Naive thymus-derived CD8-positive, alpha-beta T cell (primary cell): ENCODE results near the gene PCED1B. TPM values are rescaled to one million over a fixed set of nuclear protein-coding genes. Genes with fewer than 3 reads are reported as not detected.
"Not testable (repeated sequence)": the region's sequence is repeated elsewhere in the genome, so short reads cannot be mapped to it uniquely, and the experiment has no call there.

Source experiments
- ATAC-seq, 2 donors: fragments of 150-1000 bp; cut with Tn5 transposase in 1 of 2; sonication (Bioruptor Pico), chemical (Tn5 transposase) in 1 of 2; 1 replicate in 1 of 2; 2 replicates in 1 of 2; pipeline ENCODE4 v1.10.0; 2021; ENCODE audit warnings: mild to moderate bottlenecking in 2 of 2, moderate library complexity in 2 of 2
- POLR2A ChIA-PET: fragments of 350-600 bp; sonication (Branson Sonifier 250); formaldehyde crosslinking; loops from one replicate; lab custom pipeline; 2021; ENCODE audit warnings: antibody characterized with exemption; lab: Charles Lee
- DNase-seq, 10 donors: peaks; one replicate each; pipeline versions ENCODE4 v3.0.0 to v3.0.0-alpha.2; 2020 to 2022
- H3K27ac Mint-ChIP-seq, 10 donors: one replicate each; pipeline ENCODE4 v1.8.0; 2020 to 2022; ENCODE audit warnings: mild to moderate bottlenecking in 10 of 10, mixed read lengths in 10 of 10, moderate library complexity in 4 of 10, inconsistent platforms in 1 of 10
- H3K27me3 Mint-ChIP-seq, 5 donors: one replicate each; pipeline ENCODE4 v1.8.0; 2021 to 2022; ENCODE audit warnings: mixed read lengths in 5 of 5
- H3K36me3 Mint-ChIP-seq, 3 donors: one replicate each; pipeline ENCODE4 v1.8.0; 2020 to 2022; ENCODE audit warnings: mixed read lengths in 3 of 3, mild to moderate bottlenecking in 2 of 3, inconsistent platforms in 1 of 3
- H3K4me1 Mint-ChIP-seq, 4 donors: one replicate each; pipeline ENCODE4 v1.8.0; 2021 to 2022; ENCODE audit warnings: mixed read lengths in 4 of 4
- H3K4me3 Mint-ChIP-seq, 10 donors: one replicate each; pipeline ENCODE4 v1.8.0; 2020 to 2022; ENCODE audit warnings: mild to moderate bottlenecking in 10 of 10, mixed read lengths in 10 of 10, moderate library complexity in 6 of 10, inconsistent platforms in 1 of 10
- H3K9me3 Mint-ChIP-seq, 9 donors: one replicate each; pipeline ENCODE4 v1.8.0; 2020 to 2022; ENCODE audit warnings: mixed read lengths in 9 of 9, mild to moderate bottlenecking in 3 of 9, inconsistent platforms in 1 of 9, moderate library complexity in 1 of 9
- polyA plus RNA-seq, 3 donors: library from polyadenylated mRNA; unstranded; fragments of 300-500 nt; fragmentation: Illumina TruSeq; gene quantifications; one replicate each; pipeline ENCODE4 v1.2.3, GENCODE V29; 2021
- total RNA-seq, 8 experiments: library from RNA in 2 of 8; stranded (reverse) in 2 of 8; gene quantifications; one replicate each; pipeline ENCODE4 v1.2.3 and lab custom pipeline; 2021 to 2026

PCED1B gene
- total and polyA plus RNA-seq, 5 experiments from 2014 or later, result 54.9 to 163 (median 83.9) TPM

DNA sequence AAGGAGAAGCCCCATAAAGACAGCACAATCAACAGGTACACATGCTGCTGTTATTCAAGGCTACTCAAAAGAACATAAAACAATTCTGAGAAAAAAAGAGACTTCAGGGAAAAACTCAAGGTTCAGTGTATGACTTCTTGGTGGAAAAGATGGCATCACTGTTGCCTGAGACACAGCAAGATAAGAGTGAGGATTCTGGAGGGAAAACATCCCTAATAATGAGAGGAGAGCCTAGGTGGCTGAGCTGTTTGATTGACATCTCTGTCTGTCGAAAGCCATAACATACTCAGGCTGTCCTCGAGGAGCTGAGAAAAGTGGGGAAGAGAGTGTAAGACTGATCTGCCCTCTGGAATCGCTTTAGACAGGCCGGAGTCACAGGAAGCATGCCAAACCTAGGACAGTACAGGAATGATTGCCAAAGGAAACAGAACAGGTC lies 193.8 kb downstream of the PCED1B start:
- peaks cover 0 to 2% (median 0%) of the 10 kb centered on the region in 3 donors for H3K36me3 Mint-ChIP-seq
- POLR2A ChIA-PET, result interaction anchor here (1.0 to 2.3 kb wide), 7 partner anchors 9 to 193 kb away, joined by 3 to 11 read pairs (median 4); partner anchors contain the start of gene AMIGO2
- H3K27ac Mint-ChIP-seq, result peak overlapping the region in 9 of 10 donors; percentile 3 to 87 (median 67)
- peak overlapping the region in 6 of 10 donors; percentile 4 to 68 (median 30) for H3K4me3 Mint-ChIP-seq
- DNase-seq (no peak), ATAC-seq (no peak)
- H3K27me3 Mint-ChIP-seq, result no peaks in the 10 kb centered on the region
- peaks cover 47 to 97% (median 96%) of the 10 kb centered on the region in 4 donors for H3K4me1 Mint-ChIP-seq
- H3K9me3 Mint-ChIP-seq, result peaks cover 0 to 8% (median 0%) of the 10 kb centered on the region in 9 donors

DNA sequence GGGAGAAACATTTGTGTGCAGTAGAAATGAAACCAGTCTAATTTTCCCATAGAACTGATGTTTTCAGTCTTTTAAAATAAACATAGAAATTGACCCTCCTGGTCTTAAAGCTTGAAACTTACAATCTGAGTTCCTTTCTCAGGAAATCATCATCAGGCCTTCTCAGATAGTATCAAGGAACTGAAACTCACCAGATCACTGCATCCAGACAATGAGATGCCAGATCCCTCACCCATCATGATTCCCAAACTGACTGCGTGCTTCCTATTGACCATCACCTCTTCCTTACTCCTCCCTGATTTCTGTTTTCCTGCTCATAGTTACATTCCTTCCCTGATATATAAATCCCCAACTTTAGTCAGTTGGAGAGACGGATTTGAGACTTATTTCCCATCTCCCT lies 195.3 kb downstream of the PCED1B start:
- ATAC-seq (no peak), DNase-seq (no peak)
- Mint-ChIP-seq H3K4me1 (peaks cover 42 to 90% (median 88%) of the 10 kb centered on the region in 4 donors), H3K9me3 (peaks cover 0 to 2% (median 0%) of the 10 kb centered on the region in 9 donors), H3K36me3 (peaks cover 0 to 2% (median 0%) of the 10 kb centered on the region in 3 donors), H3K27ac (peak overlapping the region; percentile 65 to 96 (median 92)), H3K4me3 (peak overlapping the region in 8 of 10 donors; percentile 15 to 77 (median 66)), H3K27me3 (no peaks in the 10 kb centered on the region)
- POLR2A ChIA-PET, result interaction anchor here (0.7 to 2.8 kb wide), 3 partner anchors 10 to 87 kb away, joined by 3 to 31 read pairs (median 8); no protein-coding TSS in a partner anchor

DNA sequence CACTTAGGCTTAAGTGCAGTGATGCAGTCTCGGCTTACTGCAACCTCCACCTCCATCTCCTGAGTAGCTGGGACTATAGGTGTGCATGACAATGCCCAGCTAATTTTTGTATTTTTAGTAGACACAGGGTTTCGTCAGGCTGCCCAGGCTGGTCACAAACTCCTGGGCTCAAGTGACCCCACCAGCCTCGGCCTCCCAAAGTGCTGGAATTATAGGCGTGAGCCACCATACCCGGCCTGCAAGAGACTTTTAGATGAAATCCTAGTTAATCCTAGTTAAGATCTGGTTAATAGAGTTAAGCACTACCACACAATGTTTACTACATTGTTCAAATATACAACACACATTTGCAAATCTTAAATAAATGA lies 196.8 kb downstream of the PCED1B start:
- DNase-seq (no peak), ATAC-seq (no peak)
- peaks cover 34 to 85% (median 82%) of the 10 kb centered on the region in 4 donors for H3K4me1 Mint-ChIP-seq
- POLR2A ChIA-PET, result interaction anchor here (0.9 to 3.0 kb wide), 24 partner anchors 8 to 1007 kb away, joined by 3 to 31 read pairs (median 4); partner anchors contain the start of genes AMIGO2, PCED1B and SLC38A1
- H3K27me3 Mint-ChIP-seq, result no peaks in the 10 kb centered on the region
- H3K9me3 Mint-ChIP-seq, result peaks cover 0 to 2% (median 0%) of the 10 kb centered on the region in 9 donors
- H3K36me3 Mint-ChIP-seq, result peaks cover 0 to 2% (median 0%) of the 10 kb centered on the region in 3 donors
- peak overlapping the region; percentile 16 to 80 (median 72) for H3K4me3 Mint-ChIP-seq
- H3K27ac Mint-ChIP-seq, result peak overlapping the region; percentile 88 to 96 (median 92)

DNA sequence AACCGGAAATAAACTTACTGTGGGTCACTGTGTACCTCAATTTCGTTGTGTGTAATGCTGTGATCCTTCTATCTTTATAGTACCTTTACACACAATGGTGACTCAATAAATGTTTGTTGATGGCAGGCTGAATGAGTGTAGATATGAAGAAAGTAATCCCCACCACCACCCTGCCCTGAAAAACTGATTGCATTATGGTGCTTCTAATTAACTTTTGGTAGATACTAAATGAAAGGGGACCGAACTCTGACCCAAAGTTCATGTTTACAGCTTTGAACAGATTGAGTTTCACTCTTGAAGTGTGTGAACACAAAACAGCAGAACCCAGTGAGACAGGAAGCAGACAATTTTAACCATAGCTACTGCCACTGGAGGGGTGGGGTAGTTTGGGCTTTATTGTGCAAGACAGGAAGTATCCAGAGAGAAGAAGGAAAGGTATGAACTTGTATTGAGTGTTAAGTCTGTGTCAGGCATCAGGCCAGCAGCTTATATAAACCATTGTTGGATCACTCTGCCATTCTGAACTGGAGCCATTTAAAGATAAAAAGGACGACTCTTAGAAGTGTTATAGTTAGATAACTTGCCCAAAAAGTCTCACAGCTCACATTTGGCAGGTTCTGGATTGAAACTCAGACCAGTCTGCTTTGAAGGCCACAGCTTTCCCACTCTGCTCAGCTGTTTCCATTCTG lies 197.3 kb downstream of the PCED1B start:
- peaks cover 33 to 84% (median 81%) of the 10 kb centered on the region in 4 donors for H3K4me1 Mint-ChIP-seq
- peak overlapping the region; percentile 88 to 96 (median 92) for H3K27ac Mint-ChIP-seq
- H3K4me3 Mint-ChIP-seq, result peak overlapping the region; percentile 16 to 80 (median 72)
- ATAC-seq (peak; percentile 92 to 99), DNase-seq (peak; percentile 8 to 87 (median 68))
- peaks cover 0 to 2% (median 0%) of the 10 kb centered on the region in 3 donors for H3K36me3 Mint-ChIP-seq
- POLR2A ChIA-PET, result interaction anchor here (0.7 to 3.0 kb wide), 27 partner anchors 8 to 1008 kb away, joined by 3 to 31 read pairs (median 4); partner anchors contain the start of genes AMIGO2, PCED1B and SLC38A1
- H3K9me3 Mint-ChIP-seq, result peaks cover 0 to 2% (median 0%) of the 10 kb centered on the region in 9 donors
- H3K27me3 Mint-ChIP-seq, result no peaks in the 10 kb centered on the region

DNA sequence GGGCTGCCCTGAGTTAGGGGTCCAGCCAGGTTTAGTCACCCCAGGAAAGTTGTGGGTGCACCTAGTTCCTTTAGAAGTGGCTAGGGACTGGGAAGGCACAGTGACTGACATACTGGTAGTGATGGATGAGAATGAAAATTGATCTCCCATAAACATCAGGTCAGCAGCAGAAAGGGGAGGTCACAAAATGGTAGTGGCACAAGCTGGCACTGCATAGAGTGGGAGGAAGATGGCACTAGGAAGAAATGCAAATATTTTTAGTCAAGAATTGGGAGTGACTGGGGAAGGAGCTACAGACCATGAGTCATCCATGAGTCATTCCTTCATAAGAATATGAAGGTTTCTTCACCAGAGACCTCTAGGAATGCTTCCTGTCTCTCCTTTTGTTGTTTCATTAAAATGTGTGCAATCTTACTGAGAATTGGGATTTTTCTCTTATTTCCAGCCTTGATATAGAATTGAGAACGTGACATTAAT lies 198.6 kb downstream of the PCED1B start:
- POLR2A ChIA-PET, result interaction anchor here (0.6 to 3.0 kb wide), 8 partner anchors 9 to 87 kb away, joined by 3 to 20 read pairs (median 9); no protein-coding TSS in a partner anchor
- DNase-seq, result no peak
- H3K4me1 Mint-ChIP-seq, result peaks cover 33 to 84% (median 79%) of the 10 kb centered on the region in 4 donors
- H3K27me3 Mint-ChIP-seq, result no peaks in the 10 kb centered on the region
- ATAC-seq, result no peak
- peak overlapping the region; percentile 88 to 96 (median 92) for H3K27ac Mint-ChIP-seq
- H3K36me3 Mint-ChIP-seq, result peaks cover 0 to 2% (median 0%) of the 10 kb centered on the region in 3 donors
- H3K4me3 Mint-ChIP-seq, result peak overlapping the region in 8 of 10 donors; percentile 11 to 73 (median 62)
- H3K9me3 Mint-ChIP-seq, result peaks cover 0 to 2% (median 0%) of the 10 kb centered on the region in 9 donors

DNA sequence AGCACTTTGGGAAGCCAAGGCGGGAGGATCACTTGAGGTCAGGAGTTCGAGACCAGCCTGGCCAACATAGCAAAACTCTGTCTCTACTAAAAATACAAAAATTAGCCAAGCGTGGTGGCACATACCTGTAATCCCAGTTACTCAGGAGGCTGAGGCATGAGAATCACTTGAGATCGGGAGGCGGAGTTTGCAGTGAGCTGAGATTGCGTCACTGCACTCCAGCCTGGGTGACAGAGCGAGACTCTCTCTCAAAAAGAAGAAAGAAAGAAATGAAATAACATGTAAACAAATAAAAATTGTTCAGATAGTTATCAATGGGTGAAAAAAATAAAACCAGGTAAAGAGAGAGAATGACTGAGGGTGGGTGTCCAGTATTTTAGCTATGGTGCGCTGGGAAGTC lies 200.3 kb downstream of the PCED1B start:
- H3K9me3 Mint-ChIP-seq, ATAC-seq, DNase-seq, H3K27me3 Mint-ChIP-seq, H3K36me3 Mint-ChIP-seq: not testable (repeated sequence)
- peak overlapping the region in 1 of 10 donors; percentile 4 for H3K4me3 Mint-ChIP-seq
- H3K4me1 Mint-ChIP-seq, result peaks cover 31 to 79% (median 71%) of the 10 kb centered on the region in 4 donors
- H3K27ac Mint-ChIP-seq, result peak overlapping the region in 5 of 10 donors; percentile 40 to 53 (median 51)
- POLR2A ChIA-PET, result interaction anchor here (0.7 kb wide), 1 partner anchor 23 kb away, joined by 6 read pairs; no protein-coding TSS in a partner anchor

DNA sequence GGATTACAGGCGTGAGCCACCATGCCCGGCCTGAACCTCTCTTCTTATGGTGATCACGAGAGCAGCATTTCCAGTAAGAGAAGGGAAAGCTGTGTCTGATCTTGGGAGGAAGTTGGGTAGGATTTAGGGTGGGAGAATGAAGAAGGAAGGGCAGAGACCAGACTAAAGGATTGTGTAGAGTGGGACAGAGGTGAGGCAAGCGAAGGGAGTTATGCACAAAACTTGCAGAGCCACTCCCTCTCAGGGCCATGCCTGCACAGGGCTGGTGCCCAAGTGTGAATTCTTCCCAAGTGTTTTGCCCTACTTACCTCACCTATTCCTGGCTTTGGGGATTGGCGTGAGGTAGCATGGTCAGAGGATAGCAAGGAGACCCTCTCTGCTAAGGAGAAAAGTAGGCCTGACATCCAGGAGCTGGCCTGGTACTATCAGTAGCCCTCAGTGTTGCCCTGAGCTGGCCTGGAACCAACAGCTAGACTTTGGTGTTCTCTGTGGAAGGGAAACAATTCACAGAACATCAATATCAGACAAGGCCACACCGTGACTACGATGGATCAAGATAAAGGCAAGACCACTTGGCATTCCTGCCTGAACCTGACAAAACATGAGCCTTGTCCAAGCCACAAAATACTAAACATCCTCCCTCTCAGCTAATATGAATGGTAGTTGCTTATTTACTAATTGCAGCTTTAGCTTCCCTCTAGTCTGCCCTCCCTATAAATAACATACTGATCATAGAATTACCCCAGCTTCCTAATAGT lies 201.3 kb downstream of the PCED1B start:
- no peaks in the 10 kb centered on the region for H3K36me3 Mint-ChIP-seq
- H3K9me3 Mint-ChIP-seq, result peaks cover 0 to 2% (median 0%) of the 10 kb centered on the region in 9 donors
- no peak for ATAC-seq
- H3K27ac Mint-ChIP-seq, result peak overlapping the region in 6 of 10 donors; percentile 24 to 70 (median 58)
- peaks cover 24 to 72% (median 65%) of the 10 kb centered on the region in 4 donors for H3K4me1 Mint-ChIP-seq
- no peak for DNase-seq
- H3K4me3 Mint-ChIP-seq, result peak overlapping the region in 1 of 10 donors; percentile 20
- POLR2A ChIA-PET, result interaction anchor here (0.8 to 1.0 kb wide), 3 partner anchors 52 to 67 kb away, joined by 3 to 4 read pairs (median 3); no protein-coding TSS in a partner anchor
- H3K27me3 Mint-ChIP-seq, result no peaks in the 10 kb centered on the region

DNA sequence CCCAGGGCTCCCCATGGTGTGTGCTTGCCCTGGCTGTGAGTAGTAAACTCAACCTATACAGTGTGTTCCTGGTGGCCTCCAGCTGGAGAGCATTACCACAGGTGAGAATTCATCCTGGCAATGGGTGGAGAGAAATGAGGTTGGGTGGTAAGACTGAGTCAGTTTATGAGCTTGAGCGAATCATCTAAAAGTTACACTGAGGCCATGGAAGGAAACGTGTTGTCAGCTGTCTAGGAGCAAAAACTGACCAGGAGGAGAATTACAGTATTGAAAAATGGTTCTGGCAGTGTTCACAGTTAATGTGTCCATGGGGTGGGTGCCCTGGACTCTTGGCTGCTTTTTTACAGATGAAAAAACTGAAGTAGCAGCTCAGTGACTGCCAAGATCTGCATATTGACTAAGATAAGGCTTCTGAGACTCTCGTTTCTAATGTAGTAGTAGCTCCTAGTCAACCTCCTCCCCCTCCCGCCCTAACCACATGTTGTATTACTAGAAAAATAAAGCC lies 202.3 kb downstream of the PCED1B start:
- Mint-ChIP-seq H3K4me3 (peak overlapping the region in 2 of 10 donors; percentile 9 to 30), H3K27ac (peak overlapping the region in 4 of 10 donors; percentile 36 to 81 (median 80)), H3K27me3 (no peaks in the 10 kb centered on the region), H3K4me1 (peaks cover 26 to 65% (median 57%) of the 10 kb centered on the region in 4 donors), H3K9me3 (peaks cover 0 to 2% (median 0%) of the 10 kb centered on the region in 9 donors), H3K36me3 (no peaks in the 10 kb centered on the region)
- POLR2A ChIA-PET, result interaction anchor here (0.8 to 1.1 kb wide), 6 partner anchors 11 to 68 kb away, joined by 3 to 4 read pairs (median 4); no protein-coding TSS in a partner anchor
- ATAC-seq, result no peak
- no peak for DNase-seq

DNA sequence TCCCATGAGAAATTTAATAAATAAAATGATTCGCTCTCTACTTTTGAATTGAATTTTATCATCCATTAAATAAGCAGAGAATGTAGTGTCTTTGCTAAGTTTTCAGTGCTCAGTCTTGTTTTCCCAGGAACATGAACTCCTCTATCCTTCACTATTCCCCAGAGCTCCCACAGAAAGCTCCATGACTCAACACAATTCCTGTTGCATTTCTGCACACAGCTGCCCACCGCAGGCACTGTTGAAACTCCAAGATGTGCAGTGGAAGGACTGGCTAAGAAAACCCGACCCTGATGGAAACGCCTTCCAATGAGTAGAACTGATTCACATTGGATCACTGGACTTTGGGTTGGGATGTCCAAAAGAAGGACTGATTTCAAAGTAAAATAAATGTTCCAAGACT lies 202.8 kb downstream of the PCED1B start:
- H3K27me3 Mint-ChIP-seq, result no peaks in the 10 kb centered on the region
- no peak for ATAC-seq

More for the DNA sequence above, 202.8 kb downstream of the PCED1B start:
- H3K27ac Mint-ChIP-seq, result peak overlapping the region in 9 of 10 donors; percentile 28 to 91 (median 79)
- peak overlapping the region in 4 of 10 donors; percentile 26 to 36 (median 30) for H3K4me3 Mint-ChIP-seq
- peaks cover 0 to 2% (median 0%) of the 10 kb centered on the region in 9 donors for H3K9me3 Mint-ChIP-seq
- peaks cover 24 to 63% (median 53%) of the 10 kb centered on the region in 4 donors for H3K4me1 Mint-ChIP-seq
- no peak for DNase-seq
- POLR2A ChIA-PET, result interaction anchor here (0.8 to 1.1 kb wide), 4 partner anchors 11 to 14 kb away, joined by 3 to 4 read pairs (median 4); no protein-coding TSS in a partner anchor
- no peaks in the 10 kb centered on the region for H3K36me3 Mint-ChIP-seq
